Pancreas (tissue), 10 donors: ENCODE results near the gene RASGRP3. TPM values are rescaled to one million over a fixed set of nuclear protein-coding genes. Genes with fewer than 3 reads are reported as not detected.

ENCODE experiments used
- ATAC-seq, 4 donors: fragments of 200-7000 bp; cut with Tn5 transposase; one replicate each; pipeline versions ENCODE4 v1.8.0 to v1.9.1; 2020; ENCODE audit warnings: mild to moderate bottlenecking in 4 of 4, moderate library complexity in 4 of 4
- DNase-seq, 6 donors: peaks; one replicate each; pipeline ENCODE4 v3.0.0-alpha.2; 2020
- FAIRE-seq: peaks from 2 replicates; lab custom pipeline; 2012; peaks lifted over from hg19 to GRCh38; lab: Jason Lieb, UNC
- H3K27ac ChIP-seq, 4 donors: fragments of 200-600 bp; sonication (generic); 1 replicate in 3 of 4; 2 replicates in 1 of 4; pipeline versions ENCODE4 v1.5.0 to v1.8.0; 2020
- H3K27me3 ChIP-seq, 4 donors: fragments of 200-600 bp; one replicate each; pipeline ENCODE4 v1.8.0; 2021
- H3K36me3 ChIP-seq, 3 donors: fragments of 200-600 bp; sonication (generic) in 1 of 3; one replicate each; pipeline versions ENCODE4 v1.5.0 to v1.8.0; 2020 to 2021
- H3K4me1 ChIP-seq, 3 donors: fragments of 200-600 bp; one replicate each; pipeline ENCODE4 v1.8.0; 2021
- H3K4me3 ChIP-seq, 4 donors: fragments of 200-600 bp; sonication (generic) in 2 of 4; one replicate each; pipeline versions ENCODE4 v1.5.0 to v1.8.0; 2020 to 2021
- H3K9me3 ChIP-seq, 4 donors: fragments of 200-600 bp; one replicate each; pipeline ENCODE4 v1.8.0; 2021
- WGBS, 2 donors: extraction: QIAGEN DNeasy Blood & Tissue Kit; methylation state at CpG; one replicate each; pipeline ENCODE4 v1.1.7; 2013; 5-methylcytosine and 5-hydroxymethylcytosine counted together
- intact Hi-C, 3 donors: fragments of 100-400 bp; cut with DNase I; formaldehyde crosslinking; loops; one replicate each; pipeline versions ENCODE4 v1.11.1 to v1.14.2; 2022
- polyA plus RNA-seq, 2 donors: library from polyadenylated mRNA; stranded (reverse); fragments of 200-250 nt; gene quantifications; one replicate each; pipeline ENCODE4 v1.2.3, GENCODE V29; 2013
- total RNA-seq, 6 donors: library from RNA; stranded (reverse); fragmentation: NEBNext Ultra II Directional in 4 of 6; extraction: Animal tissue kit (Norgen Biotek cat#: 25700) in 4 of 6; gene quantifications; one replicate each; pipeline versions ENCODE4 v1.2.1 to v1.2.4, GENCODE V29; 2021 to 2023
- TF ChIP-seq, protein P1 (sequence below), 4 donors: fragments of 200-600 bp; sonication (generic) in 3 of 4; IDR thresholded peaks; one replicate each; pipeline versions ENCODE4 v1.5.0 to v1.8.0; 2021; ENCODE audit warnings: antibody characterized with exemption in 4 of 4
- donor health status: healthy with polysubstance abuse.
- donor health status: DM: no; HTN: no; CAD: no; lungs with moderate emphysema.
- donor health status: DM: no; HTN: no; CAD: no.
- donor health status: control.
- donor health status: control.
- donor health status: Bipolar disorder and iron deficiency.
- donor health status: DM: yes; HTN: yes; CAD: no.
- donor health status: DM: no; HTN: no; CAD: no.
- donor health status: DM: no; HTN: no; CAD: no.
- donor health status: DM: yes; HTN: yes; CAD: no.

RASGRP3 gene
- total and polyA plus RNA-seq, 8 donors: 0.92 to 14.9 (median 3.0) TPM

DNA sequence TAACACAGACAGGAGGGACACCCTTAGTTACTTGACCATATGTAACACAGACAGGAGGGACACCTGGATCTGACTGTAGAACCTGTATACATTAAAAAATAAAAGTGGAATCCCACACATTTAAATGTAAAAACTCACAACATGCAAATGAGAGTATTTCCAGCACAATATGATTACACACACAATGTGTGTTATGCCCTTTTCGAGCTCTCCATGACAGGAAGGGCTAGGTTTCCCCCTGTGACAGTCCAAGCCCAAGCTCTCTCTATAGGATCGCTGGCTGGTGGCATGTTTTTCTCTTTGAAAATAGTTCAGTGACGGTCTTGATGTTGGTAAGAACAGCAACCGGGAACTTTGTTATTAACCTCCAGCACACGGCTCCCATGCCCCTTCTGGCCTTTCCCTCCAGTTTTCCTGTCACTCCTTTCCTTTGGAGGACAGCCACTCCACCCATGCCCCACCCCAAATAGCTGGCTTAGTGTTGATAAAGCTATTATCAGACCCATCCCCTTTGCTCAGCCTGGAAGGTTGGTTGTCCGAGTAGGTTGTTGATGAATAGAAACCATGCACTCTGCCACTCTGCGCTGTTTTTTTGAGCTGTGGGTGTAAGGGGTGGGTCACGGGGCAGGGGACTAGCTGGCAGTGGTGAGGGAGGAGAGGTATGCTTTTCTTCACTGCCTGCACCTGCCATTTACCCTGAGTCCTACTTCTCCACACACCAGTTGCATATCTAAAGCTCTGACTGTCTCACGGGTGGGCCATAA, 2.7 kb downstream of the RASGRP3 start:
- no peaks in the 10 kb centered on the region for H3K36me3 ChIP-seq
- no peak overlapping the region for H3K27ac ChIP-seq
- no peak overlapping the region for H3K4me3 ChIP-seq
- TF ChIP-seq, protein P1, sequence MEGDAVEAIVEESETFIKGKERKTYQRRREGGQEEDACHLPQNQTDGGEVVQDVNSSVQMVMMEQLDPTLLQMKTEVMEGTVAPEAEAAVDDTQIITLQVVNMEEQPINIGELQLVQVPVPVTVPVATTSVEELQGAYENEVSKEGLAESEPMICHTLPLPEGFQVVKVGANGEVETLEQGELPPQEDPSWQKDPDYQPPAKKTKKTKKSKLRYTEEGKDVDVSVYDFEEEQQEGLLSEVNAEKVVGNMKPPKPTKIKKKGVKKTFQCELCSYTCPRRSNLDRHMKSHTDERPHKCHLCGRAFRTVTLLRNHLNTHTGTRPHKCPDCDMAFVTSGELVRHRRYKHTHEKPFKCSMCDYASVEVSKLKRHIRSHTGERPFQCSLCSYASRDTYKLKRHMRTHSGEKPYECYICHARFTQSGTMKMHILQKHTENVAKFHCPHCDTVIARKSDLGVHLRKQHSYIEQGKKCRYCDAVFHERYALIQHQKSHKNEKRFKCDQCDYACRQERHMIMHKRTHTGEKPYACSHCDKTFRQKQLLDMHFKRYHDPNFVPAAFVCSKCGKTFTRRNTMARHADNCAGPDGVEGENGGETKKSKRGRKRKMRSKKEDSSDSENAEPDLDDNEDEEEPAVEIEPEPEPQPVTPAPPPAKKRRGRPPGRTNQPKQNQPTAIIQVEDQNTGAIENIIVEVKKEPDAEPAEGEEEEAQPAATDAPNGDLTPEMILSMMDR (IDR thresholded peaks at IDR 0.05): no peak
- H3K4me1 ChIP-seq: peaks cover 0 to 17% (median 4%) of the 10 kb centered on the region in 3 donors
- DNase-seq (no peak), ATAC-seq (no peak), FAIRE-seq (no peak)
- intact Hi-C loops: no loop called here
- no peaks in the 10 kb centered on the region for H3K27me3 ChIP-seq
- WGBS, 2 donors: 64 to 81% methylated on average over 9 of the region's 9 CpGs
- H3K9me3 ChIP-seq: no peaks in the 10 kb centered on the region

DNA sequence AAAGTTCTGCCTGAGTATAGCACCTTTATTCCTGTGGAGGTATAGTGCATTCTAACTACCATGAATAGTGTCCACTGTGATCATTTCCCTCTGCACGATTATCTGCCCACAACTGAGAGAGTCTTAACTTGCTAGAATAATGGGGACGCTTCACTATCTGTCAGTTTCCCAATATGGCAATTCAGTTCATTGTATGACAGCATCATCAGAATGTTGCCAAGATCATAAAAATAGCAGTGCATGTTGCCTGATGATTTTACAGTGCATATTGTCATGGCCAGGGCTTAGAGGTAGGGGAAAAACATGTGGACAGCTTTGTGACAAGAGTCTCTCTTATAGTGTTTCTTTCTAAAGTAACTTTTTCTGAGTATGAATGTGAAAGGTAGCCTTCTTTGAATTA, 6.1 kb downstream of the RASGRP3 start:
- H3K27ac ChIP-seq: no peak overlapping the region

DNA sequence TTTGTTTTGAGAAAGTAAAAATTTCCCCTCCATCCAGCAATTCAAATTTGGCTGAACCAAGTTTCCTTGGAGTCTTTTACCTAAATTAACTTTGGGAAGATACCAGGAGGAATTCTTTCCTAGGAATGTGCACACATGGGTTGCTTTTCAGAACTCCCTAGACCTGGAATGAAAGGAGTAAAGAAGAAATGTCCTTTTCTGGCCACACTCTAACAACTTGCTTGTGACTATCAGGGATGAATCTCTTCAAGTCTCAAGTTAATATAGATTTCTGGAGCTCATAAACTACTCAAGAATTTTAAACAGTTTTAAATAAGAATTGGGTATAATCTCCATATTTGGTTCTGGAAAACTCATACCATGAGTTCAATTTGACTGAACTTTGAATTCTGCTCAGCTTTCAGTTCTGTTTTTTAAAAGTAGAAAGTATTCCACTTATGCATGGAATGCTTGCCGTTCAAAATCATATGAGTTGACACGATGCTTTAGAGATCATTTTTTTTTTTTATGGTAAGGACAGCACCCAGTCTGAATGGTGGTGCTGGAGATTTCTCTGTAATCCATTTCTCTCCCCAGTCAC, 7.7 kb downstream of the RASGRP3 start:
- ATAC-seq (peak in 1 of 4 donors; percentile 41), FAIRE-seq (no peak), DNase-seq (no peak)
- H3K27ac ChIP-seq: peak overlapping the region in 1 of 4 donors; percentile 17
- no peaks in the 10 kb centered on the region for H3K36me3 ChIP-seq
- no peaks in the 10 kb centered on the region for H3K9me3 ChIP-seq
- peaks cover 0 to 4% (median 0%) of the 10 kb centered on the region in 3 donors for H3K4me1 ChIP-seq
- TF ChIP-seq, protein P1 (IDR thresholded peaks at IDR 0.05): no peak
- H3K27me3 ChIP-seq: no peaks in the 10 kb centered on the region
- whole genome bisulfite sequencing, 2 donors: 62 to 69% methylated on average over 2 of the region's 2 CpGs
- intact Hi-C loops: no loop called here
- no peak overlapping the region for H3K4me3 ChIP-seq

More for the DNA sequence above, 6.1 kb downstream of the RASGRP3 start:
- no peaks in the 10 kb centered on the region for H3K9me3 ChIP-seq
- H3K36me3 ChIP-seq: no peaks in the 10 kb centered on the region
- WGBS, 2 donors: 74 to 87% methylated on average over 2 of the region's 2 CpGs
- intact Hi-C loops: no loop called here
- no peaks in the 10 kb centered on the region for H3K27me3 ChIP-seq
- TF ChIP-seq, protein P1 (IDR thresholded peaks at IDR 0.05): no peak
- peaks cover 0 to 8% (median 4%) of the 10 kb centered on the region in 3 donors for H3K4me1 ChIP-seq
- no peak for DNase-seq
- no peak for ATAC-seq
- no peak overlapping the region for H3K4me3 ChIP-seq
- FAIRE-seq: no peak

DNA sequence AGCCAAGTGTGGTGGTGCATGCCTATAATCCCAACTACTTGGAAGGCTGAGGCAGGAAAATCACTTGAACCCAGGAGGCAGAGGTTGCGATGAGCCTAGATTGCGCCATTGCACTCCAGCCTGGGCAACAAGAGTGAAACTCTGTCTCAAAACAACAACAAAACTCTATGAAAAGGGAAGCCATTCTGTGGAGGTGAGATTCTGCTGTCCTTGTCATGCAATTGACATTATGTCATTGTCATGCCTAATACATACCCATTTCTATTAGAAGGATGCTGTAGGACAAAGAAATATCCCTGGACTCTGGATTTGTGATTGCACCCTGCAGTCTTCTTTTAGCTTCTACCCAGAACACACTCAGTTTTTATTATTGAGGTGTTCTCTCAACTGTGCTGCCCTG, 8.6 kb downstream of the RASGRP3 start:
- FAIRE-seq (no peak), ATAC-seq (no peak), DNase-seq (no peak)
- no peaks in the 10 kb centered on the region for H3K36me3 ChIP-seq
- no peaks in the 10 kb centered on the region for H3K27me3 ChIP-seq
- 97 to 98% methylated on average over 2 of the region's 2 CpGs for WGBS, 2 donors
- H3K9me3 ChIP-seq: no peaks in the 10 kb centered on the region
- intact Hi-C loops: no loop called here
- TF ChIP-seq, protein P1 (IDR thresholded peaks at IDR 0.05): no peak
- H3K4me1 ChIP-seq: peaks cover 0 to 4% (median 0%) of the 10 kb centered on the region in 3 donors
- peak overlapping the region in 1 of 4 donors; percentile 17 for H3K27ac ChIP-seq
- H3K4me3 ChIP-seq: no peak overlapping the region

DNA sequence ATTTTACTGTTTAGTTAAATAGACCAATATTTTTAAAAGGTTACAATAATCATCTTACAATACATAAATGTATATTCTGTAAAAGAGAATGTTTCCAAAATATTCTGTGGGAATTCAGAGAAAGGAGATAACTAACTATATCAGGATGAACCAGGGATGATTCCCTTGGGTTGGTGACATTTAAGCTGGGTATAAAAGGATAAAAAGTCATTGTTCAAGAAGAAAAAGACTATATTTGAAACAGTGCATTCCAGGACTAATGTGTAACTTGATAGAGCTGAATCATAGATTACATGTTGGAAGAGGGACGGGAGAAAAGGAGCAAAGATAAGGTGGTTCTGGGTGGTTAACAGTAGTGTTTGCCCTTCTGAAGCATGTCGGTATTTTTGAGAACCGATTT, 10.1 kb downstream of the RASGRP3 start:
- WGBS, 2 donors: 94 to 99% methylated on average over 3 of the region's 3 CpGs
- TF ChIP-seq, protein P1 (IDR thresholded peaks at IDR 0.05): no peak

More for the DNA sequence above, 10.1 kb downstream of the RASGRP3 start:
- Histone ChIP-seq H3K4me1 (peaks cover 0 to 4% (median 0%) of the 10 kb centered on the region in 3 donors), H3K27ac (no peak overlapping the region), H3K27me3 (no peaks in the 10 kb centered on the region), H3K4me3 (no peak overlapping the region), H3K36me3 (no peaks in the 10 kb centered on the region), H3K9me3 (no peaks in the 10 kb centered on the region)
- DNase-seq (no peak), ATAC-seq (no peak), FAIRE-seq (no peak)
- intact Hi-C loops: no loop called here
